ENCODE results near the gene CTNND2.

Gene CTNND2

GRCh38 chr5:11502783-11503182 is 401.5 kb downstream of the CTNND2 start:
- no peak for DNase-seq
- no peak for ATAC-seq (ENCODE audit: insufficient read depth, low read depth)

GRCh38 chr5:11497651-11498050 is 406.6 kb downstream of the CTNND2 start:
- Histone ChIP-seq H3K36me3 (ENCODE audit: insufficient read depth, low read length) (no peaks in the 10 kb centered on the region), H3K9me3 (ENCODE audit: insufficient read depth, low read length, severe bottlenecking) (no peaks in the 10 kb centered on the region), H2AFZ (ENCODE audit: low read depth, low read length) (no peak overlapping the region), H3K4me2 (ENCODE audit: insufficient read depth, low read length) (no peak overlapping the region), H3K4me3 (ENCODE audit: low read depth in 1 of 2, low read length in 2 of 2) (no peak overlapping the region), H3K4me1 (ENCODE audit: insufficient read depth, low read length) (no peaks in the 10 kb centered on the region), H3K27me3 (ENCODE audit: insufficient read depth, low read length, poor library complexity) (no peaks in the 10 kb centered on the region), H3K79me2 (ENCODE audit: insufficient read depth, low read length) (no peaks in the 10 kb centered on the region), H3K27ac (ENCODE audit: low read length) (no peak overlapping the region), H3K9ac (ENCODE audit: low read depth, low read length) (no peak overlapping the region), H4K20me1 (ENCODE audit: insufficient read depth, low read length) (no peaks in the 10 kb centered on the region)
- DNase-seq (no peak), ATAC-seq (ENCODE audit: insufficient read depth, low read depth) (no peak)
- TF ChIP-seq CTCF (IDR thresholded peaks at IDR 0.05; ENCODE audit: borderline replicate concordance, extremely low read depth, low read length, poor library complexity, severe bottlenecking) (no peak), EZH2 (IDR thresholded peaks at IDR 0.05; ENCODE audit: borderline replicate concordance, low read depth, low read length, severe bottlenecking) (no peak)

More at GRCh38 chr5:11502783-11503182, 401.5 kb downstream of the CTNND2 start:
- H3K9me3 ChIP-seq (ENCODE audit: insufficient read depth, low read length, severe bottlenecking): no peaks in the 10 kb centered on the region
- no peak overlapping the region for H2AFZ ChIP-seq (ENCODE audit: low read depth, low read length)
- no peak overlapping the region for H3K9ac ChIP-seq (ENCODE audit: low read depth, low read length)
- H4K20me1 ChIP-seq (ENCODE audit: insufficient read depth, low read length): no peaks in the 10 kb centered on the region
- H3K36me3 ChIP-seq (ENCODE audit: insufficient read depth, low read length): no peaks in the 10 kb centered on the region
- H3K4me2 ChIP-seq (ENCODE audit: insufficient read depth, low read length): no peak overlapping the region
- H3K4me1 ChIP-seq (ENCODE audit: insufficient read depth, low read length): no peaks in the 10 kb centered on the region
- H3K27me3 ChIP-seq (ENCODE audit: insufficient read depth, low read length, poor library complexity): no peaks in the 10 kb centered on the region
- H3K27ac ChIP-seq (ENCODE audit: low read length): no peak overlapping the region
- TF ChIP-seq CTCF (IDR thresholded peaks at IDR 0.05; ENCODE audit: borderline replicate concordance, extremely low read depth, low read length, poor library complexity, severe bottlenecking): no peak
- TF ChIP-seq EZH2 (IDR thresholded peaks at IDR 0.05; ENCODE audit: borderline replicate concordance, low read depth, low read length, severe bottlenecking): no peak
- no peaks in the 10 kb centered on the region for H3K79me2 ChIP-seq (ENCODE audit: insufficient read depth, low read length)
- H3K4me3 ChIP-seq (ENCODE audit: low read depth in 1 of 2, low read length in 2 of 2): no peak overlapping the region

GRCh38 chr5:11496137-11496719 is 408.0 kb downstream of the CTNND2 start:
- Histone ChIP-seq H3K36me3 (ENCODE audit: insufficient read depth, low read length) (no peaks in the 10 kb centered on the region), H3K9ac (ENCODE audit: low read depth, low read length) (no peak overlapping the region), H2AFZ (ENCODE audit: low read depth, low read length) (no peak overlapping the region), H3K27ac (ENCODE audit: low read length) (no peak overlapping the region), H3K4me2 (ENCODE audit: insufficient read depth, low read length) (no peak overlapping the region), H3K79me2 (ENCODE audit: insufficient read depth, low read length) (no peaks in the 10 kb centered on the region), H3K4me3 (ENCODE audit: low read depth in 1 of 2, low read length in 2 of 2) (no peak overlapping the region), H3K27me3 (ENCODE audit: insufficient read depth, low read length, poor library complexity) (no peaks in the 10 kb centered on the region), H3K4me1 (ENCODE audit: insufficient read depth, low read length) (no peaks in the 10 kb centered on the region), H3K9me3 (ENCODE audit: insufficient read depth, low read length, severe bottlenecking) (no peaks in the 10 kb centered on the region), H4K20me1 (ENCODE audit: insufficient read depth, low read length) (no peaks in the 10 kb centered on the region)
- ATAC-seq (ENCODE audit: insufficient read depth, low read depth) (no peak), DNase-seq (no peak)
- TF ChIP-seq EZH2 (IDR thresholded peaks at IDR 0.05; ENCODE audit: borderline replicate concordance, low read depth, low read length, severe bottlenecking): no peak
- no peak for TF ChIP-seq CTCF (IDR thresholded peaks at IDR 0.05; ENCODE audit: borderline replicate concordance, extremely low read depth, low read length, poor library complexity, severe bottlenecking)

All from DND-41 (cell line).